Gastroesophageal sphincter (tissue), 3 donors: ENCODE results near the gene PTGS2.

Experiments
- EP300 ChIP-seq: sonication (generic); formaldehyde crosslinking; IDR thresholded peaks from one replicate; pipeline ENCODE4 v1.6.1; 2017; ENCODE audit warnings: antibody characterized with exemption, mild to moderate bottlenecking
- POLR2AphosphoS5 ChIP-seq: sonication (generic); formaldehyde crosslinking; IDR thresholded peaks from one replicate; pipeline ENCODE4 v1.6.1; 2017; ENCODE audit warnings: antibody characterized with exemption
- TF ChIP-seq, protein P1 (sequence below), 4 experiments: fragments of 200-600 bp in 2 of 4; fragments of 450-650 bp in 2 of 4; sonication (generic) in 1 of 4; IDR thresholded peaks; one replicate each; pipeline ENCODE4 v1.5.1; 2017 to 2019; ENCODE audit warnings: antibody characterized with exemption in 4 of 4, mild to moderate bottlenecking in 2 of 4, moderate library complexity in 2 of 4

DNA sequence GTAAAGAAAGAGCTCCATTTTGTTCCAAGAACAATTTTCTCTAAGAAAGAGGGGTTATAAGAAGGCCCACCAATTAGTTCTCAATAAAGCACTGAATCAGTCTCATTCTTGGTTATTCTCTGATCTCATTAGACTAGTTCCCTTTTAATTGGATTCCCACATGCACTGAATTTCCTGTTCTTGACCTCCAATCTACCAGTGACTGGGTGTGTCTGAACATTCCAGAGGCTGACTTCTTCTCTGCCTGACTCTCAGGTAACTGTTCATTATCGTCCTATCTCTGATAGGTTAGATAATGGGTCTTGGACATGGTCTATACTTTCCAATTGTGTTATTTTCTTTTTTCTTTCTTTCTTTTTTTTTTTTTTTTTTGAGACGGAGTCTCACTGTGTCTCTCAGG is 22.7 kb downstream of the PTGS2 start:
- TF ChIP-seq POLR2AphosphoS5, result no peak
- TF ChIP-seq, protein P1, sequence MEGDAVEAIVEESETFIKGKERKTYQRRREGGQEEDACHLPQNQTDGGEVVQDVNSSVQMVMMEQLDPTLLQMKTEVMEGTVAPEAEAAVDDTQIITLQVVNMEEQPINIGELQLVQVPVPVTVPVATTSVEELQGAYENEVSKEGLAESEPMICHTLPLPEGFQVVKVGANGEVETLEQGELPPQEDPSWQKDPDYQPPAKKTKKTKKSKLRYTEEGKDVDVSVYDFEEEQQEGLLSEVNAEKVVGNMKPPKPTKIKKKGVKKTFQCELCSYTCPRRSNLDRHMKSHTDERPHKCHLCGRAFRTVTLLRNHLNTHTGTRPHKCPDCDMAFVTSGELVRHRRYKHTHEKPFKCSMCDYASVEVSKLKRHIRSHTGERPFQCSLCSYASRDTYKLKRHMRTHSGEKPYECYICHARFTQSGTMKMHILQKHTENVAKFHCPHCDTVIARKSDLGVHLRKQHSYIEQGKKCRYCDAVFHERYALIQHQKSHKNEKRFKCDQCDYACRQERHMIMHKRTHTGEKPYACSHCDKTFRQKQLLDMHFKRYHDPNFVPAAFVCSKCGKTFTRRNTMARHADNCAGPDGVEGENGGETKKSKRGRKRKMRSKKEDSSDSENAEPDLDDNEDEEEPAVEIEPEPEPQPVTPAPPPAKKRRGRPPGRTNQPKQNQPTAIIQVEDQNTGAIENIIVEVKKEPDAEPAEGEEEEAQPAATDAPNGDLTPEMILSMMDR (IDR thresholded peaks at IDR 0.05), result no peak
- TF ChIP-seq EP300, result no peak
